HL-60/S4 (cell line): ENCODE measurements around the gene STK35.
"Not testable (repeated sequence)": the region's sequence is repeated elsewhere in the genome, so short reads cannot be mapped to it uniquely, and the experiment has no call there.

Experiments
- in situ Hi-C: fragments of 300-500 bp; cut with MboI; formaldehyde crosslinking; loops from 2 replicates; pipeline ENCODE4 v1.14.3; 2022; ENCODE audit warnings: low sequenced_read_pairs

Gene STK35

GRCh38 chr20:2178318-2179232 lies 76.9 kb downstream of the STK35 start:
- in situ Hi-C loops: loop anchor here (10.0 kb wide), 1 partner anchor 414 kb away; no protein-coding TSS in a partner anchor

GRCh38 chr20:2179233-2179580 lies 77.6 kb downstream of the STK35 start:
- in situ Hi-C loops: loop anchor here (10.0 kb wide), 1 partner anchor 414 kb away; no protein-coding TSS in a partner anchor

- in situ Hi-C loops: loop anchor here (10.0 kb wide), 1 partner anchor 415 kb away; no protein-coding TSS in a partner anchor
These were observed 78.3 kb downstream of the STK35 start for GRCh38 chr20:2179949-2180348.

GRCh38 chr20:2183381-2183780 lies 81.8 kb downstream of the STK35 start:
- in situ Hi-C loops: no loop called here

GRCh38 chr20:2184933-2185332 lies 83.3 kb downstream of the STK35 start:
- in situ Hi-C loops: not testable (repeated sequence)

GRCh38 chr20:2195614-2196013 lies 94.0 kb downstream of the STK35 start:
- in situ Hi-C loops: no loop called here

GRCh38 chr20:2197166-2197565 lies 95.5 kb downstream of the STK35 start:
- in situ Hi-C loops: no loop called here
